CD4-positive, alpha-beta T cell treated with Interferon alpha-2 for 1 hour (primary cell): ENCODE results near the gene MACO1.
A peak's percentile ranks its signal among the peaks of the same experiment; 100 is the strongest.

Experiments
- DNase-seq, 2 donors: peaks; one replicate each; pipeline ENCODE4 v3.0.0-alpha.2; 2020 to 2022

The MACO1 gene

GRCh38 chr1:25527226-25527846 lies 96.6 kb downstream of the MACO1 start:
- DNase-seq = no peak

GRCh38 chr1:25527946-25528595 lies 97.4 kb downstream of the MACO1 start:
- no peak for DNase-seq

GRCh38 chr1:25528881-25529517 lies 98.3 kb downstream of the MACO1 start:
- no peak for DNase-seq

GRCh38 chr1:25529518-25530185 lies 99.0 kb downstream of the MACO1 start:
- no peak for DNase-seq

- no peak for DNase-seq
These were observed 99.7 kb downstream of the MACO1 start for GRCh38 chr1:25530186-25531081.

GRCh38 chr1:25531082-25531461 lies 100.4 kb downstream of the MACO1 start:
- DNase-seq = no peak

GRCh38 chr1:25532970-25533369 lies 102.3 kb downstream of the MACO1 start:
- DNase-seq = no peak

GRCh38 chr1:25533775-25534409 lies 103.2 kb downstream of the MACO1 start:
- DNase-seq = no peak

GRCh38 chr1:25534410-25534788 lies 103.7 kb downstream of the MACO1 start:
- DNase-seq = no peak

GRCh38 chr1:25536124-25536523 lies 105.4 kb downstream of the MACO1 start:
- DNase-seq = no peak

GRCh38 chr1:25537153-25537831 lies 106.6 kb downstream of the MACO1 start:
- DNase-seq = no peak

GRCh38 chr1:25538191-25538767 lies 107.6 kb downstream of the MACO1 start:
- DNase-seq = no peak

- DNase-seq = no peak
These were observed 110.1 kb downstream of the MACO1 start for GRCh38 chr1:25540750-25541342.

- no peak for DNase-seq
These were observed 110.7 kb downstream of the MACO1 start for GRCh38 chr1:25541425-25541824.

- no peak for DNase-seq
These were observed 111.4 kb downstream of the MACO1 start for GRCh38 chr1:25541889-25542658.

- no peak for DNase-seq
These were observed 112.3 kb downstream of the MACO1 start for GRCh38 chr1:25543005-25543424.

- peak; percentile 48 to 73 for DNase-seq
These were observed 112.9 kb downstream of the MACO1 start, which contains the start of gene LDLRAP1 for GRCh38 chr1:25543425-25544242. LDLRAP1 (plus strand) TSS chr1:25543606; CDS start chr1:25543699, 93 bp downstream.

GRCh38 chr1:25544243-25544764 lies 113.6 kb downstream of the MACO1 start:
- no peak for DNase-seq

GRCh38 chr1:25544819-25545218 lies 114.1 kb downstream of the MACO1 start:
- DNase-seq = no peak
